Hematopoietic multipotent progenitor cell (in vitro differentiated cells): ENCODE measurements around the gene TTF2. TPM values are rescaled to one million over a fixed set of nuclear protein-coding genes. Genes with fewer than 3 reads are reported as not detected.
"Not testable (repeated sequence)": the region's sequence is repeated elsewhere in the genome, so short reads cannot be mapped to it uniquely, and the experiment has no call there.

Experiments
- DNase-seq, 3 donors: peaks; one replicate each; pipeline ENCODE4 v3.0.0-alpha.2; 2011 to 2015; ENCODE audit warnings: low read depth in 2 of 3, low spot score in 2 of 3
- total RNA-seq: library from RNA; depleted of rRNA; stranded (reverse); fragments of >200 nt; gene quantifications from one replicate; pipeline ENCODE4 v1.2.3, GENCODE V29; 2012

TTF2 gene
- total RNA-seq, 1 donor = 18.9 TPM

GRCh38 chr1:117118137-117118536 is 58.0 kb downstream of the TTF2 start:
- DNase-seq = no peak

GRCh38 chr1:117119144-117119543 is 59.0 kb downstream of the TTF2 start:
- DNase-seq = not testable (repeated sequence)

- DNase-seq = no peak
Measured at GRCh38 chr1:117120774-117121588, 60.9 kb downstream of the TTF2 start.

- peak; percentile 58 to 98 (median 94) for DNase-seq
Measured at GRCh38 chr1:117121589-117122329, 61.6 kb downstream of the TTF2 start, which contains the start of gene TRIM45. TSS of gene TRIM45 (minus strand) at chr1:117121749. CDS start at chr1:117121201, 548 bp downstream.

GRCh38 chr1:117122330-117123025 is 62.4 kb downstream of the TTF2 start:
- no peak for DNase-seq

- DNase-seq = no peak
Measured at GRCh38 chr1:117123274-117123673, 63.1 kb downstream of the TTF2 start.

GRCh38 chr1:117124661-117125060 is 64.5 kb downstream of the TTF2 start:
- no peak for DNase-seq

- no peak for DNase-seq
Measured at GRCh38 chr1:117127795-117128194, 67.7 kb downstream of the TTF2 start.

- peak in 1 of 3 donors; percentile 71 for DNase-seq
Measured at GRCh38 chr1:117128323-117129079, 68.4 kb downstream of the TTF2 start.

- DNase-seq = no peak
Measured at GRCh38 chr1:117130526-117130925, 70.4 kb downstream of the TTF2 start.

GRCh38 chr1:117135329-117135728 is 75.2 kb downstream of the TTF2 start:
- no peak for DNase-seq

- no peak for DNase-seq
Measured at GRCh38 chr1:117136749-117137148, 76.6 kb downstream of the TTF2 start.

- DNase-seq = no peak
Measured at GRCh38 chr1:117137281-117137855, 77.2 kb downstream of the TTF2 start.

- DNase-seq = no peak
Measured at GRCh38 chr1:117138106-117138505, 78.0 kb downstream of the TTF2 start.

- DNase-seq = no peak
Measured at GRCh38 chr1:117138561-117138960, 78.4 kb downstream of the TTF2 start.

GRCh38 chr1:117142200-117142599 is 82.1 kb downstream of the TTF2 start:
- no peak for DNase-seq

GRCh38 chr1:117143172-117143571 is 83.0 kb downstream of the TTF2 start:
- DNase-seq = no peak

GRCh38 chr1:117143871-117144270 is 83.7 kb downstream of the TTF2 start:
- no peak for DNase-seq

- DNase-seq = no peak
Measured at GRCh38 chr1:117146072-117146471, 85.9 kb downstream of the TTF2 start.
